ENCODE data around the gene P2RY6. TPM values are rescaled to one million over a fixed set of nuclear protein-coding genes. Genes with fewer than 3 reads are reported as not detected.

Gene P2RY6
- total and polyA plus RNA-seq, 10 of the 15 experiments (the other 5 are each of a cell fraction or from before 2014, with no cell fraction given) = 0.05 to 0.90 (median 0.22) TPM; not detected in 4

DNA sequence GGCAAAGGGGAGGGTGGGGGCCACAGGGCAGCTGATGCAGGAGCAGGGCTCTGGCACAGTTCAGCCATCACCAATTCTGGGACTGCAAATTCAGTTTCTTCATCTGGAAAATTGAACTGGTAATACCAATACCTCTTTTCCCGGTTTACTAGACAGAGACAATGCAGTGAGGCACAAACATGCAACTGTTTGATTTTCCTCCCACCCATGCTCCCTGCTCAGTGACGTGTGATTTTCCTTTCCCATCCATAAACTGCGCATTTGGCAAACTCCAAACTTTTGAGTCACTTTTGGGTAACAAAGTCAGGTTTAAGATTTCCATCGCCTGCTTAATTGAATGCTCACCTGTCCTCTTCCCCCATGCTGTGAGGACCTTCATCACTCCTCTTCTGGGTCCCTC is 30.8 kb upstream of the P2RY6 start:
- Histone ChIP-seq H3K4me1 (ENCODE audit: control insufficient read depth, insufficient read depth, low read length) (peaks cover 18% of the 10 kb centered on the region), H3K27me3 (replicated peaks in 1 of 2; ENCODE audit: control insufficient read depth in 2 of 2, insufficient read depth in 2 of 2, low read length in 1 of 2) (no peaks in the 10 kb centered on the region), H3K79me2 (ENCODE audit: control insufficient read depth, insufficient read depth, low read length) (no peaks in the 10 kb centered on the region), H3K4me2 (ENCODE audit: control insufficient read depth, insufficient read depth) (no peak overlapping the region), H4K20me1 (ENCODE audit: control insufficient read depth, insufficient read depth) (no peaks in the 10 kb centered on the region), H3K36me3 (ENCODE audit: control insufficient read depth in 2 of 2, insufficient read depth in 2 of 2, low read length in 1 of 2) (no peaks in the 10 kb centered on the region), H3K27ac (ENCODE audit: control insufficient read depth, insufficient read depth) (no peak overlapping the region), H2AFZ (ENCODE audit: control insufficient read depth, low read depth, low read length) (no peak overlapping the region), H3K9me3 (replicated peaks; ENCODE audit: control insufficient read depth, insufficient read depth, low read length) (no peaks in the 10 kb centered on the region), H3K4me3 (no peak overlapping the region), H3K9ac (ENCODE audit: control insufficient read depth, insufficient read depth, low read length) (no peak overlapping the region)
- 36% methylated on average over 4 of the region's 4 CpGs for whole genome bisulfite sequencing (ENCODE audit: insufficient coverage, insufficient replicate concordance, low lambda C conversion rate, missing lambda C conversion rate)
- ATAC-seq (no peak), FAIRE-seq (no peak), DNase-seq (ENCODE audit: low read depth, low spot score) (no peak)
- ChIA-PET SMC1A (ENCODE audit: uncharacterized antibody, unreplicated experiment) (interaction anchor here (1.3 to 11.9 kb wide), 2 partner anchors 54 to 424 kb away, joined by 3 to 188 read pairs; no protein-coding TSS in a partner anchor), CTCF (interaction anchor here (0.9 to 8.3 kb wide), 4 partner anchors 54 to 317 kb away, joined by 3 to 96 read pairs (median 31); no protein-coding TSS in a partner anchor), POLR2A (no interaction called here), RAD21 (ENCODE audit: unreplicated experiment) (interaction anchor here (1.4 to 9.3 kb wide), 4 partner anchors 48 to 94 kb away, joined by 4 to 115 read pairs (median 8); no protein-coding TSS in a partner anchor)
- in situ Hi-C loops (cut with MboI) = loop anchor here (5.0 kb wide), 1 partner anchor 414 kb away; no protein-coding TSS in a partner anchor
- TF ChIP-seq ESRRA (IDR thresholded peaks at IDR 0.05; ENCODE audit: low read length) = no peak
- TF ChIP-seq EGR1 (IDR thresholded peaks at IDR 0.05; ENCODE audit: borderline replicate concordance in 1 of 2, low read depth in 2 of 2, low read length in 2 of 2) = no peak
- TF ChIP-seq HCFC1 (IDR thresholded peaks at IDR 0.05; ENCODE audit: low read length) = no peak
- TF ChIP-seq ZNF274 (IDR thresholded peaks at IDR 0.05; ENCODE audit: insufficient read depth, insufficient read length) = no peak
- no peak for TF ChIP-seq RB1 (IDR thresholded peaks at IDR 0.05; ENCODE audit: borderline replicate concordance)
- TF ChIP-seq, protein P1, sequence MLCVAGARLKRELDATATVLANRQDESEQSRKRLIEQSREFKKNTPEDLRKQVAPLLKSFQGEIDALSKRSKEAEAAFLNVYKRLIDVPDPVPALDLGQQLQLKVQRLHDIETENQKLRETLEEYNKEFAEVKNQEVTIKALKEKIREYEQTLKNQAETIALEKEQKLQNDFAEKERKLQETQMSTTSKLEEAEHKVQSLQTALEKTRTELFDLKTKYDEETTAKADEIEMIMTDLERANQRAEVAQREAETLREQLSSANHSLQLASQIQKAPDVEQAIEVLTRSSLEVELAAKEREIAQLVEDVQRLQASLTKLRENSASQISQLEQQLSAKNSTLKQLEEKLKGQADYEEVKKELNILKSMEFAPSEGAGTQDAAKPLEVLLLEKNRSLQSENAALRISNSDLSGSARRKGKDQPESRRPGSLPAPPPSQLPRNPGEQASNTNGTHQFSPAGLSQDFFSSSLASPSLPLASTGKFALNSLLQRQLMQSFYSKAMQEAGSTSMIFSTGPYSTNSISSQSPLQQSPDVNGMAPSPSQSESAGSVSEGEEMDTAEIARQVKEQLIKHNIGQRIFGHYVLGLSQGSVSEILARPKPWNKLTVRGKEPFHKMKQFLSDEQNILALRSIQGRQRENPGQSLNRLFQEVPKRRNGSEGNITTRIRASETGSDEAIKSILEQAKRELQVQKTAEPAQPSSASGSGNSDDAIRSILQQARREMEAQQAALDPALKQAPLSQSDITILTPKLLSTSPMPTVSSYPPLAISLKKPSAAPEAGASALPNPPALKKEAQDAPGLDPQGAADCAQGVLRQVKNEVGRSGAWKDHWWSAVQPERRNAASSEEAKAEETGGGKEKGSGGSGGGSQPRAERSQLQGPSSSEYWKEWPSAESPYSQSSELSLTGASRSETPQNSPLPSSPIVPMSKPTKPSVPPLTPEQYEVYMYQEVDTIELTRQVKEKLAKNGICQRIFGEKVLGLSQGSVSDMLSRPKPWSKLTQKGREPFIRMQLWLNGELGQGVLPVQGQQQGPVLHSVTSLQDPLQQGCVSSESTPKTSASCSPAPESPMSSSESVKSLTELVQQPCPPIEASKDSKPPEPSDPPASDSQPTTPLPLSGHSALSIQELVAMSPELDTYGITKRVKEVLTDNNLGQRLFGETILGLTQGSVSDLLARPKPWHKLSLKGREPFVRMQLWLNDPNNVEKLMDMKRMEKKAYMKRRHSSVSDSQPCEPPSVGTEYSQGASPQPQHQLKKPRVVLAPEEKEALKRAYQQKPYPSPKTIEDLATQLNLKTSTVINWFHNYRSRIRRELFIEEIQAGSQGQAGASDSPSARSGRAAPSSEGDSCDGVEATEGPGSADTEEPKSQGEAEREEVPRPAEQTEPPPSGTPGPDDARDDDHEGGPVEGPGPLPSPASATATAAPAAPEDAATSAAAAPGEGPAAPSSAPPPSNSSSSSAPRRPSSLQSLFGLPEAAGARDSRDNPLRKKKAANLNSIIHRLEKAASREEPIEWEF (IDR thresholded peaks at IDR 0.05; ENCODE audit: insufficient replicate concordance, low read depth, low read length) = no peak
- no peak for TF ChIP-seq RAD51 (IDR thresholded peaks at IDR 0.05)
- TF ChIP-seq, protein P2, sequence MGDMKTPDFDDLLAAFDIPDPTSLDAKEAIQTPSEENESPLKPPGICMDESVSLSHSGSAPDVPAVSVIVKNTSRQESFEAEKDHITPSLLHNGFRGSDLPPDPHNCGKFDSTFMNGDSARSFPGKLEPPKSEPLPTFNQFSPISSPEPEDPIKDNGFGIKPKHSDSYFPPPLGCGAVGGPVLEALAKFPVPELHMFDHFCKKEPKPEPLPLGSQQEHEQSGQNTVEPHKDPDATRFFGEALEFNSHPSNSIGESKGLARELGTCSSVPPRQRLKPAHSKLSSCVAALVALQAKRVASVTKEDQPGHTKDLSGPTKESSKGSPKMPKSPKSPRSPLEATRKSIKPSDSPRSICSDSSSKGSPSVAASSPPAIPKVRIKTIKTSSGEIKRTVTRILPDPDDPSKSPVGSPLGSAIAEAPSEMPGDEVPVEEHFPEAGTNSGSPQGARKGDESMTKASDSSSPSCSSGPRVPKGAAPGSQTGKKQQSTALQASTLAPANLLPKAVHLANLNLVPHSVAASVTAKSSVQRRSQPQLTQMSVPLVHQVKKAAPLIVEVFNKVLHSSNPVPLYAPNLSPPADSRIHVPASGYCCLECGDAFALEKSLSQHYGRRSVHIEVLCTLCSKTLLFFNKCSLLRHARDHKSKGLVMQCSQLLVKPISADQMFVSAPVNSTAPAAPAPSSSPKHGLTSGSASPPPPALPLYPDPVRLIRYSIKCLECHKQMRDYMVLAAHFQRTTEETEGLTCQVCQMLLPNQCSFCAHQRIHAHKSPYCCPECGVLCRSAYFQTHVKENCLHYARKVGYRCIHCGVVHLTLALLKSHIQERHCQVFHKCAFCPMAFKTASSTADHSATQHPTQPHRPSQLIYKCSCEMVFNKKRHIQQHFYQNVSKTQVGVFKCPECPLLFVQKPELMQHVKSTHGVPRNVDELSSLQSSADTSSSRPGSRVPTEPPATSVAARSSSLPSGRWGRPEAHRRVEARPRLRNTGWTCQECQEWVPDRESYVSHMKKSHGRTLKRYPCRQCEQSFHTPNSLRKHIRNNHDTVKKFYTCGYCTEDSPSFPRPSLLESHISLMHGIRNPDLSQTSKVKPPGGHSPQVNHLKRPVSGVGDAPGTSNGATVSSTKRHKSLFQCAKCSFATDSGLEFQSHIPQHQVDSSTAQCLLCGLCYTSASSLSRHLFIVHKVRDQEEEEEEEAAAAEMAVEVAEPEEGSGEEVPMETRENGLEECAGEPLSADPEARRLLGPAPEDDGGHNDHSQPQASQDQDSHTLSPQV (IDR thresholded peaks at IDR 0.05) = no peak
- no peak for TF ChIP-seq NR2F1 (conservative IDR thresholded peaks at IDR 0.05)
- TF ChIP-seq MEF2B (IDR thresholded peaks at IDR 0.05; ENCODE audit: partially characterized antibody, poor library complexity, severe bottlenecking) = no peak
- TF ChIP-seq IKZF2 (IDR thresholded peaks at IDR 0.05) = no peak
- TF ChIP-seq, protein P3, sequence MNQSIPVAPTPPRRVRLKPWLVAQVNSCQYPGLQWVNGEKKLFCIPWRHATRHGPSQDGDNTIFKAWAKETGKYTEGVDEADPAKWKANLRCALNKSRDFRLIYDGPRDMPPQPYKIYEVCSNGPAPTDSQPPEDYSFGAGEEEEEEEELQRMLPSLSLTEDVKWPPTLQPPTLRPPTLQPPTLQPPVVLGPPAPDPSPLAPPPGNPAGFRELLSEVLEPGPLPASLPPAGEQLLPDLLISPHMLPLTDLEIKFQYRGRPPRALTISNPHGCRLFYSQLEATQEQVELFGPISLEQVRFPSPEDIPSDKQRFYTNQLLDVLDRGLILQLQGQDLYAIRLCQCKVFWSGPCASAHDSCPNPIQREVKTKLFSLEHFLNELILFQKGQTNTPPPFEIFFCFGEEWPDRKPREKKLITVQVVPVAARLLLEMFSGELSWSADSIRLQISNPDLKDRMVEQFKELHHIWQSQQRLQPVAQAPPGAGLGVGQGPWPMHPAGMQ (IDR thresholded peaks at IDR 0.05; ENCODE audit: borderline replicate concordance) = no peak
- TF ChIP-seq ZSCAN29 (IDR thresholded peaks at IDR 0.05) = no peak
- TF ChIP-seq ZNF622 (IDR thresholded peaks at IDR 0.05) = no peak
- TF ChIP-seq EED (IDR thresholded peaks at IDR 0.05; ENCODE audit: low read depth) = no peak
- BruUV-seq (replicated peaks) = no TSS peak
- intact Hi-C loops (cut with micrococcal nuclease; ENCODE audit: unreplicated experiment) = no loop called here
